HG02852 (cell line): ENCODE data around the gene RNF17.
A peak's percentile ranks its signal among the peaks of the same experiment; 100 is the strongest.

ENCODE experiments used
- ATAC-seq: cut with Tn5 transposase; IDR thresholded peaks from one replicate; pipeline ENCODE4 v1.9.1; 2021; ENCODE audit warnings: mild to moderate bottlenecking, moderate library complexity; ENCODE audit not compliant: unreplicated experiment

The RNF17 gene

DNA sequence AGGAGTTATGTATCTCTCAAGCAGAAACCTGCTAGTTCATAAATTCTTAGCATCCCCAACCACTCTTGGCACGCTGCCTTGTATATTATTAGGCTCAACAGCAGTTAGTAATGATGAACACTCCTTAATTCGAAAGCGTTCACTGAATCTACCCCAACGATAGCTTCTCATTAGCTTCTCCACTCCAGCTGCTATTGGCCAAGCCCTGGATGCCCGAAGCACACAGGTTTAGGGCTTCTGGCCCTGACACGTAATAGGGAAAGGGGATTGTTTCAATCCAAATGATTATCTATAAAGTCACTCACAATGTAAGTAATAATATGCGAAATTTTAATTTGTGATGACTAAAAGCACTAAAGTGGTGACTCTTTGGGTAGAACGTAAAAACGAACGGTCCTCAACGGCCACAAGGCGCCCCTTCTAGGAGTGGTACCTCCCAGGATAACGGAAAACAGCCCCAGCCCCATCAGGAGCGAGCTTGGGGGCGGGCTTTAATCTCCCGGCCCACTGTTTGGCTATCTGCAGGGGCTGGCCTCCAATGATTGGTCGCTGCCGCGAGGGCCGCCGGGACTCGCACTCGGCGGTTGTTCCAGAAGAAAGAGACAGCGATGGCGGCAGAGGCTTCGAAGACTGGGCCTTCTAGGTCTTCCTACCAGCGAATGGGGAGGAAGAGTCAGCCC, at the start of gene RNF17:
Gene RNF17 (plus strand): TSS at position 574 of the 680 bp plus-strand sequence. CDS start 35 bp downstream, at position 609.
- no peak for ATAC-seq

DNA sequence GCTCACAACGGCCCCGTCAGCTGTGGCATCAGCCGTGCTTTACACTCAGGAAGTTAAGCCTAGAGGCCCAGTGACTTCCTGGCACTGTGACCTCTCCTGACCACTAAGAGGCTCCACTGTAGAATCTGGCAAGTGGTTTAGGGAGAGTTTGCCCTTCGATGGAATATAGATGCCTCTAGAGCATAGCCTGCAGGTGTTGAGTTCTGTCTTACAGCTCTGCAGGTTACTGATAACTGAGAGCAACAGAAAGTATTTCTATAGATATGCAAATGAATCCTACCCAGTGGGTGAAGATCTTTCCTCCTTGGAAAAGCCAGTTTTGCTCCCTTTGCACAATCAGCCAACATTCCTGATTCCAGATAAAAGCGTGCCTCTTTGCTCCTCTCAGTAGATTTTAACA, 48.0 kb upstream of the RNF17 start:
- ATAC-seq = no peak

DNA sequence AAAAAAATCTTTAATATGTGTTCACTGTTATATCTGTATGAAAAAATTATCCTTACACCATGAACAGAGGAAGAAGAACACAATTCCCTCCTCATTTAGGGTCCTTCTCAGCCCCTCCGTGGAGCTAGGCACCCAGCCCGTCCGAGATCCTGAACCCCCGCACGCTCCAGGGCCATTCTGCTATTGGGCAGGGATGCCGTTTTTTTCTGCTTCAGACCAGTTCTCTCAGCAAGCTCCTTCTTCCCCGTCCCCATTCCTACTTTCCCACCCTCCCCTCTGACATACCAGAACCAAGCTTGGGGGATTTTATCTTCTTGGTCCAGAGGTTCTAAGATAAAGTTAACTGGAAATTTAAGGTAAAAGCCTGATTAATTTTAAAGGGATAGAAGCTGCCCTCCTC, 47.5 kb upstream of the RNF17 start:
- ATAC-seq = no peak

DNA sequence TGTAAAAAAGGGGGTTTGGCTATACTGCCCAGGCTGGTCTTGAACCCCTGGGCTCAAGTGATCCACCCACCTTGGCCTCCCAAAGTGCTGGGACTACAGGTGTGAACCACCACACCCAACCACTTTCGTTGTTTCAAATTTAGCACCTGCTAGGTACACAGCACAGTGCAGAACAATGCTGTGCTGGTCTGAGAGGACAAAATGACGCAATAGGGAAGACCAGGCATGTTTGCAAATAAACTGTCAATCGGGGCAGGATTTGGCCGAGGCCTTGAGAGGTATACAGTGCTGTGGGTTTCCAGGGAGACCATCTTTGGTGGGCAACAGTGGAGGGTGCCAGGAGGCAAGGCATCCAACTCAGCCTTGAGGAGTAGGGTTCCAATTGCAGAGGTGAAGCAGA, 46.8 kb upstream of the RNF17 start:
- ATAC-seq = no peak

DNA sequence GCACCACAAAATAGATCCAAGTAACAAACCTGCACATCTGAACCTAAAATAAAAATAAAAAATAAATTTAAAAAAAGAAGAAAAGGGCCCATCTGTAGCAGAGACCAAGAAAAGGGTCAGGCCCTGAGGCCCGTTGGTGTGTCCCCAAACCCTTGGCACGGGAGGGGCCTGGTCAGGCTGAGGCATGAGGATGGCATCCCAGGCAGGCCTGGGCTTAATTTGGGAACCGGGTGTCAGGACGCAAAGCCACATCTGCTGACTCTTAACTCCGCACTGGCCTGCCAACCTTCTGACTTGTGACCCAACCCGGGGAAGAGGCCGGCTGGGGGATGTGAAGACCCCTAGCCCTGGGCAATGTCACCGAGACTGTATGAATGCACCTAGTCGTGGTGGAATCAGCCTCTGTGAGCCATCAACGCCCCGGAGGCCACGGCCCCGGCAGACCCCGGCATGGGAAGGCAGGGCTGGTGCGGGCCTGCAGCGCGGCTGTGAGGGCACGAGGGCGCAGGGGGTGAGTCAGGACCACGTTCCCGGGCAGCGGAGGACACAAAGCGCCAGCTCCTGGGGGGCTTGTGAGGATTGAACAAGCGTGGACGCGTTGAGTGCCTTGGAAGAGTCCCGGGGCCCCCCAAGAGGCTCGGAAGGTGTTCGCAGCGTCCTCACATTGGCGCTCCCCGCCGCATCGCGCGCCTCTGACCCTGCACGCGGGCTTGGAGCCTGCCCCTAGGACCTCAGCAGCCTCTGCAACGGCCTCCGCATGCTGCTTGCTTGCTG, 45.6 kb upstream of the RNF17 start:
- ATAC-seq = no peak

- ATAC-seq = no peak
These were observed 44.8 kb upstream of the RNF17 start for GRCh38 chr13:24719139-24719538.

GRCh38 chr13:24723206-24723605, 40.8 kb upstream of the RNF17 start:
- no peak for ATAC-seq

DNA sequence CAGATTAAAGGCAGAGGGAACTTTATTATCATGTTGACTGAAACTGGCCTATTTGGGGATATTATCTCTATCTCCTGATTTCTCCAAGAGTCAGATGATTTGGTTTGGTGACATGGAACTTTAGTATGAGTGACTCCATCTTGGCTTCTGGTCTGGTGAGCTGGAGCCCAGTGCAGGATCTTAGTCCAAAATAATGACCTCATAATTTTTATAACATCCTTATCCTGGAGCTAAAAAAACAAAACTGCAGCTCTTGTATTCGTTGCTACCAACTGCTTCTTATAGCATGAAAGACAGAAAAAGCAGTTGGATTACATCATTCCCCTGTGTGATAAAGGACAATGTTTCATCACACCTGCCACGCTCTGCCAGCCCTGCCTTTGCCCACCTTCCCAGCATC, 39.3 kb upstream of the RNF17 start:
- no peak for ATAC-seq

GRCh38 chr13:24725379-24725778, 38.6 kb upstream of the RNF17 start:
- no peak for ATAC-seq

GRCh38 chr13:24727731-24728601, 36.0 kb upstream of the RNF17 start:
- peak; percentile 81 for ATAC-seq

DNA sequence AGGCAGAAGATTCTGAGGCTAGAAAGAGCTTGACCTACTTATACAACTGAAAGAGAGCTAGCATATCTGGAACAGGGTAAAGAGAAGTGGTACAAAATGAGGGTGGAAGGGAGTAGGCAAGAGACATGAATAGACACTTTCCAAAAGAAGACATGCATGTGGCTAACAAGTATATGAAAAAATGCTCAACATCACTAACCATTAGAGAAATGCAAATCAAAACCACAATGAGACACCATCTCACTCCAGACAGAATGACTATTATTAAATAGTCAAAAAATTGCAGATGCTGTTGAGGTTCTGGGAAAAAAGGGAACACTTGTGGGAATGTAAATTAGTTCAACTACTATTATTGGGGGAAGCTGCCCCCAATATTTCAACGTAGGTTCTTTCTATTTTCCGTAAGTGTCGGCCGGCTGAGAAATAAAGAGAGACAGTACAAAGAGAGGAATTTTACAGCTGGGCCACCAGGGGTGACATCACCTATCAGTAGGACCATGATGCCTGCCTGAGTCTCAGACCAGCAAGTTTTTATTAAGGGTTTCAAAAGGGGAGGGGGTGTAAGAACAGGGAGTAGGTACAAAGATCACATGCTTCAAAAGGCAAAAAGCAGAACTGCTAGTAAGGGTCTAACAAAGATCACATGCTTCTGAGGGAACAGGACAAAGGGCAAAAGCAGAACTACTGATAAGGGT, 32.9 kb upstream of the RNF17 start:
- ATAC-seq = peak; percentile 80

GRCh38 chr13:24734950-24735349, 29.0 kb upstream of the RNF17 start:
- no peak for ATAC-seq

DNA sequence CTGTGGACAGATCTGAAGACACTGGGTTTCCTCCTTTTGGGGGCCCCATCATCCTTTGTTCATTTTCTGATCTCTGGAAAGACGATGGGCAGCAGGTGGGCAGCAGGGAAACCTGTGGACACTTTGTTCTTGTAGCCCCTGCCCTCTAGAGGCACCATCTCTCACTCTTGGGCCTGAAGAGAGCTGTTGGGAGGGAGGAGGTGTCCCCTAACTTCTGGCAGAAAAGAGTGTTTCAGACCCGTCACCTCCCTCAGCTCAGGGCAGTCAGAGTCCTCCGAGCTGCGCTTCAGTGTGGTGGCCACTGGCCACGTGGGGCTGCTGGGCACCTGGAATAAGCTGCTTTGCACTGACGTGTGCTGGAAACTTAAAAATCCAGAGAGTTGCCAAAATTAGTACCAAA, 26.9 kb upstream of the RNF17 start:
- ATAC-seq = no peak

DNA sequence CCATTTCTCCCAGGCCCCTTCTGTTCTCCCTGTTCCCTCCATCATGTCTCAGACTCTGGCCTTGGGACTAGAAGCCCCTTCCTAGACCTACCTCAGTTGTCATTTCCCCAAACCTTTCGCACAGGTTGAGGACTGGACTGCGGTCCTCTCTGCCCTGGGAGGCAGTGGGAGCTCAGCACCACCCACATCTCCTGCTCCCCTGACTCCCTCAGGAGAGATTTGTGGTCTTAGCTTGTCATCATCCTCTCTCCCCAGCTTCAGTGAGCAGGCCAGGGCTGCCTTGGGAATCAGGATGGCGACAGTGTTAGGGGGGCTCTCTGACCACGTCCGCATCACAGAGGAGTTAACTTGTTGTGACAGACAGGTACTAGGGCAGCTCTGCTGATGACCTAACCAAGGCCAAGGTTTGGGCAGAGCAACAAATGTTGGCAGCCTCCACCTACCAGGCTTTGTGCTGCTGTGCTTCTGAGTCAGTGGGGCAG, 25.6 kb upstream of the RNF17 start:
- no peak for ATAC-seq

- ATAC-seq = no peak
These were observed 23.7 kb upstream of the RNF17 start for GRCh38 chr13:24740014-24740890.

GRCh38 chr13:24741016-24741662, 22.8 kb upstream of the RNF17 start:
- ATAC-seq = no peak

- no peak for ATAC-seq
These were observed 22.2 kb upstream of the RNF17 start for GRCh38 chr13:24741791-24742190.

DNA sequence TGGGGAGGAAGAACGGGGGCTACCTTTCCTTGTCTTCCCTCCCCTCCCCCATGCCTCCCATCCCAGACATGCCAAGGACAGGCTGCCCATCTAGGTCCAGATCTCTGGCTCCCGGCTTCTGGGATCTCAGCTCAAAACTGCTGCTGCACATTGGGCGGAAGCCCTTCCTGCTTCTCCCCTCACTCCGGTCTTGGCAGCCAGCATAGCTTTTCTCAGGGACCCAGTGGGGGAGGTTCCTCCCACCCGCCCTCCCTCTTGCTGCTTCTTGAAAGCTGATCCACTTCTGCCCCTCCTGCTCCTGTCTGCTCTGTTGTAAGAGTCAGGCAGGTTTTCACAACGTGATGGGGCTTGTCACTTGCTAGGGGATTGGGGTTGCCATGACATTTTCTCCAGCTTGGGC, 21.7 kb upstream of the RNF17 start:
- no peak for ATAC-seq

GRCh38 chr13:24742977-24743376, 21.0 kb upstream of the RNF17 start:
- ATAC-seq = no peak
